T-helper 1 cell (primary cell): ENCODE measurements around the gene LTF.
A peak's percentile ranks its signal among the peaks of the same experiment; 100 is the strongest.
"Not testable (repeated sequence)": the region's sequence is repeated elsewhere in the genome, so short reads cannot be mapped to it uniquely, and the experiment has no call there.

Experiments
- DNase-seq, 5 donors: peaks; one replicate each; pipeline ENCODE4 v3.0.0-alpha.2; 2012 to 2020
- total RNA-seq, 4 donors: gene quantifications; one replicate each; lab custom pipeline; 2026; lab: John Stamatoyannopoulos, UW

LTF gene
- 0 reads per million in 4 donors for total RNA-seq

- DNase-seq: no peak
Measured at GRCh38 chr3:46464326-46465195, at the start of gene LTF. Gene LTF, minus strand, starts transcription at chr3:46464905. Its CDS starts 38 bp downstream, at chr3:46464867.

- DNase-seq: no peak
Measured at GRCh38 chr3:46512191-46512749, 47.6 kb upstream of the LTF start.

DNA sequence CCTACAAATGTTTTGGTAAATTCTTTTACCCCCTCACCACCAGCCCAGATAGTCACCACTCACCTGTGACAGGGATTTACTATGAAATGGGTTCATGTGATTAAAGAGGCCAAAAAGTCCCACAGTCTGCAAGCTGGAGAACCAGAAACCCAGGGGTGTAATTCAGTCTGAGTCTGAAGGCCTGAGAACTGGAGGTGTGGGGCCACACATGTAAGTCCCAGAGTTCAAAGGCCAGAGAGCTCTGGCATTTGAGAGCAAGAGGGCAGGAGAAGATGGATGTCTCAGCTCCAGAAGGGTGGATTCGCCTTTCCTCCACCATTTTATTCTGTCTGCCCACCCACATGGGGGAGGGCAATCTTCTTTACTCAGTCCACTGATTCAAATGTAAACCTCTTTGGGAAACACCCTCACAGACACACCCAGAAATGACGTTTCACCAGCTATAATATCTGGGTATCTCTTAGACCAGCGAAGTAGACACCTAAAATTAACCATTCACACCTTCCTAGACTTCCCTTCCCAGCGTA lies 45.0 kb upstream of the LTF start:
- DNase-seq: no peak

- DNase-seq: no peak
Measured at GRCh38 chr3:46508850-46509591, 44.3 kb upstream of the LTF start.

GRCh38 chr3:46506526-46506925 lies 41.8 kb upstream of the LTF start:
- no peak for DNase-seq

DNA sequence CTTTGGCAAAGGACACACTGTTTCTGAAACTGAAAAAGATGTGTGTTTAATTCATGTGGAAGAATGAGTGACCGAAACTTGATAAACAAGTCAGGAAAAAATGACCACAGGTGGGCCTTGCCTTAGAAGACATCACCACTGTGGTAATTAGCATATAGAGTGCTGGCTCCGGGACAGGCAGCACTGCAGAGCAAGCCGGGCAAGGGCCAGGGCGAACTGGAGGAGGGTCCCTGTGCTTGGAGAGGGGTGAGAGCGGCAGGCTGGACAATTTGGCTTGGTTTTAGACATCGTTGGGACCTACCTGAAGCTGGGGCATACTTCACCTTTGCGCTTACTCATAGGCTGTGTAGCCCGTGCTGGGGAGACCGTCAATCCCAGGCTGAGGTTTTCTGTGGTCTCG lies 41.2 kb upstream of the LTF start:
- DNase-seq: no peak

- peak in 1 of 5 donors; percentile 6 for DNase-seq
Measured at GRCh38 chr3:46504789-46505188, 40.1 kb upstream of the LTF start.

DNA sequence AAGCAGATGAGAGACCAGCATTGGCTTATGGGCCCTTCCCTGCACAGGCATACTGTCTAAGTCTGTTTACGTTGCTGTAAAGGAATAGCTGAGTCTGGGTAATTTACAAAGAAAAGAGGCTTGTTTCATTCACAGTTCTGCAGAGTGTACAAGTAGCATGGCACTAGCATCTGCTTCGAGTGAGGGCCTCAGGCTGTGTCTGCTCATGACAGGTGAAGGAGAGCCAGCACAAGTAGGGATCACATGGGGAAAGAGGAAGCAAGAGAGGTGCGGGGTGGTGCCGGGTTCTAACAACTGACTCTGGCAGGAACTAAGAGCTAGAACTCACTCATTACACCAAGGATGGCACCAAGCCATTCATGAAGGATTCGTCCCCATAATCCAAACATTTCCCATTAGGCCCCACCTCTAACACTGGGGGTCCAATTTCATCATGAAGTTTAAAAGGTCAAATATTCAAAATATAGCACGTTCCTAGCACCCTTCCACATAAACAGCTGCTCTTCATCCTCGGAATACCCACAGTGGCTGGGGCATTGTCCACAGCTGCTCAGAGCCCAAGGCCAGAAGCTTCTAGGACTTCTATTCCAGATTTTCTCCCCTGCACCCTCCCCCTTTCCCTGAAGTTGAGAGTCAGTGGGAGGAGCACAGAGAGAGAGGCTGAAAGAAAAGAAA lies 38.6 kb upstream of the LTF start:
- no peak for DNase-seq

- no peak for DNase-seq
Measured at GRCh38 chr3:46501702-46502101, 37.0 kb upstream of the LTF start.

DNA sequence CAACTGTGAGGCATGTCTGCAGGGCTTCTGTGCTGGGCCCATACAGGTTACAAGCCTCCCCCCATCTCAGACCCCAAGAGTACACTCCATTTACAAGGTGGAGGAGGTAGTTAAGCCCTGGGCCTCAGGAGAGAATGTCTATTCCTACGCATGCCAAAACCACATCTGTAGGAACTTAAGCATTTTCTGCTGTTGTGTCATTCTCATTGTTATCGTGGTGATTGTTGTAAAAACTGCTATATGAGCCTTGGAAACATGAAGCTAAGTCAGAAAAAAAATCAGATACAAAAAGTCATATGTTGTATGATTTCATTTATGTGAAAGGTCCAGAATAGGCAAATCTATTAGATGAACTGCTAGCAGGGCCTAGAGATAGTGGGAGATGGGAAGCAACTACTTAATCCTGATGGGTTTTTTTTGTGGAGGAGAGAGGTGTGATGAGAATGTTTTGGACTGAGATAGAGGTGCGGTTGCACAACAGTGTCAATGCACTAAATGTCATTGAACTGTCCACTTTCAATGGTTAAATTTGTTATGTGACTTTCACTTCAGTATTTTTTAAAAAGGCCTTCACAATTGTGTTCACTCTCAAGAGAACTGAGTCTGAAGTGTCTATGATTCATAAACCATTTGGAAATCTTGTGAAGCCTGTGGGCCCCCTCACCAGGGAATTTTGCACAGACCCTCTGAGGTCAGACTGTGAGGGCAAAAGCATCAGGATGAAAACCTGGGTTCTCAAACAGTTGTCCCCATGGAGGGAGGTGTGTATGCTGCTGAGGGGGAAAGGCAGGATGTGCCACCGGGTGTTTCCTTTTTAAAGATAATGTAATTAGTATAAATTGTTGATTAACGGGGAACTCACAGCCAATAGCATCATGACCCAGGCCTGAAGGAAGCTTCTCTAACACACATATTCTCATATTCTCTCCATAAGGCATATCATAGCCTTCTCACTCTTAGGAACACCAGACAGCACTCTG lies 36.2 kb upstream of the LTF start:
- no peak for DNase-seq

- no peak for DNase-seq
Measured at GRCh38 chr3:46498916-46499519, 34.3 kb upstream of the LTF start.

DNA sequence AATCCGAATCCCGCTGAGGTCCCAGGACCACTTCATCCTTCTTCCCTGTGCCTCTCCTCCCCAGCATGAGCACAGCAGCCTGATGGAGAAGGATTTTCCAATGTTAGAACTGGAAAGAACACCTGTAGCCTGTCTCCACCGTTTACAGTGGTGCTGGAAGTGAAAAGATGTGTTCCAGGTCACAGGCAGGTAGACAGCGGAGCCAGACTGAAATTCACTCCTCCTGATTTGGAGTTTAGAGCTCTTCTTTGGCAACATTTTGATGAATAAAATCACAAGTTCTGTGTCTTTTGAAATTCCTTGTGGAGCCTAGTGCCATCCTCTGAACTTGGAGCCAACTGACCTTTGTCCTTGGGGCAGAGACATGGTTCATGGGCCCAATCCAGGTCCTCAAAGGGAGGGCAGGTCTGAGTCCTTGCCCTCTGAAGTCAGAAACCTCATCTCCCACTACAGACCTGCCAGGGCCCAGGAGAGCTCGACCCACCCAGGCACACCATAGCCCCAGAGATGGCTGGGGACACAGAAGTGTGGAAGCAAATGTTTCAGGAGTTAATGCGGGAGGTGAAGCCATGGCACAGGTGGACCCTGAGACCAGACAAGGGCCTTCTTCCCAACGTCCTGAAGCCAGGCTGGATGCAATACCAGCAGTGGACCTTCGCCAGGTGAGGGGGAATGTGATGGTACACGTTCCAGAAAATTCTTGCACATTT lies 33.0 kb upstream of the LTF start, which contains the start of gene RTP3:
Gene RTP3, plus strand, starts transcription at position 421 of the 710 bp plus-strand sequence. Its CDS starts 87 bp downstream, at position 508.
- DNase-seq: no peak

DNA sequence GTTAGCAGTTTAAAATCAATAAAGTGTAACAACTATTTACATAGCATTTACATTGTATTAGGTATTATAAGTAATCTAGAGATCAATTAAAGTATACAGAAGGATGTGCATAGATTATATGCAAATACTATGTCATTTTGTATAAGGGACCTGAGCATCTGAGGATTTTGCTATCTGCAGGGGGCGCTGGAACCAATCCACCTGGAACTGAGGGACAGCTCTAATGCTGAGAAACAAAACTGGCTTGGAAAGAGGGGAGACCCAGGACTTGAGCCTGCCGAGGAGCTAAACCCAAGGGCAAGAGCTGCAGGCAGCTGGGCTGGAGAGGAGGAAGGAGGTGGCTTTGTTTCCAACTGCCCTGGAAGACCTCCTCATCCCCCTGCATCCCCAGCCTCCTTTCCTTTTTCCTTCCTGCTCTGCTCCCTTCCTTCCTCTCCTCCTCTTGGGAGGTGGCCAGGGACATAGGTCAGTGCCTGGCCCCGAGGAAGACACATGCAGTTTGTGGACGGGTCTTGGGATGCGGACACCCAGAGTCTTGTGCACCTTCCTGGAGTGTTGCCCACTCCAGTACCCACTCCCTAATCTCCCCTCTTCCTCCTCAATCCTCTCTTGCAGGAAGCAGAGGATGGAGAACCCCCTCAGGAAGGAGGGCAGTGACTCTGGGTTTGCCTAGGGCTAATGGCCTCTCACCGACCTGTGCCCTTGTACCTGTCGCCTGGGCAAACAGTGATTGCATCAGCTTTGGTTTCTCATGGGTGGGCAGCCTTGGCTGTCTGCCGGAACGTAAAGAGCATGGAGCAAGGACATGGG lies 32.2 kb upstream of the LTF start:
- DNase-seq: peak in 3 of 5 donors; percentile 27 to 51 (median 40)

DNA sequence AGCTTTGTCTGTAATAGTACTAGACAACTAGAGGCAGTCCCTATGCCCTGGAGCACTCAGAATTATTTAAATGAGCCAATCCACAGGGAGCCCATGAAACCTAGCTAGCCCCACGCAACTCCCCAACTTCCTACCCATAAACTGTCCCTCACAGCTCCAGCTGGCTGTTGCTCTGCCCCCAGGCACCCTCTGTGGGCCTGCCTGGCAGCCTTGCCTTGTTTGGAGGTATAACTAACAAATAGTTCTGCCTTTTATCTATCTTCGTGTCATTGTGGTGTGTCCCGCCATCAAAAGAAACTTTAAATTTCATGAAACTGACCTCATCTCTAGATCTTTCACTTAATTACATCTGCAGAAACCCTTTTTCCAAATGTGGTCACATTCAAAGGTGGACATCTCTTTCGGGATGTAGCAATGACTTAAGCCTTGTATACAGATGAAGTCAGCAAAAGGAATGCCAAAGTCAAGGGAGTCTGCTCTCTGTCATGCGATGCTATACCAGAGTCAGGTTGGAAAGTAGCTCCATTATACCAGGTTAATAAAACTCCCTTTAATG lies 31.3 kb upstream of the LTF start:
- DNase-seq: no peak

DNA sequence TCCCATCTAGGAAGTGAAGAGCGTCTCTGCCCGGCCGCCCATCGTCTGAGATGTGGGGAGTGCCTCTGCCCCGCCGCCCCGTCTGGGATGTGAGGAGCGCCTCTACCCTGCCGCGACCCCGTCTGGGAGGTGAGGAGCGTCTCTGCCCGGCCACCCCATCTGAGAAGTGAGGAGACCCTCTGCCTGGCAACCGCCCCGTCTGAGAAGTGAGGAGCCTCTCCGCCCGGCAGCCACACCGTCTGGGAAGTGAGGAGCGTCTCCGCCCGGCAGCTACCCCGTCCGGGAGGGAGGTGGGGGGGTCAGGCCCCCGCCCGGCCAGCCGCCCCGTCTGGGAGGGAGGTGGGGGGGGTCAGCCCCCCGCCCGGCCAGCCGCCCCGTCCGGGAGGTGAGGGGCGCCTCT lies 29.8 kb upstream of the LTF start:
- not testable (repeated sequence) for DNase-seq

GRCh38 chr3:46492890-46493547 lies 28.3 kb upstream of the LTF start:
- no peak for DNase-seq

DNA sequence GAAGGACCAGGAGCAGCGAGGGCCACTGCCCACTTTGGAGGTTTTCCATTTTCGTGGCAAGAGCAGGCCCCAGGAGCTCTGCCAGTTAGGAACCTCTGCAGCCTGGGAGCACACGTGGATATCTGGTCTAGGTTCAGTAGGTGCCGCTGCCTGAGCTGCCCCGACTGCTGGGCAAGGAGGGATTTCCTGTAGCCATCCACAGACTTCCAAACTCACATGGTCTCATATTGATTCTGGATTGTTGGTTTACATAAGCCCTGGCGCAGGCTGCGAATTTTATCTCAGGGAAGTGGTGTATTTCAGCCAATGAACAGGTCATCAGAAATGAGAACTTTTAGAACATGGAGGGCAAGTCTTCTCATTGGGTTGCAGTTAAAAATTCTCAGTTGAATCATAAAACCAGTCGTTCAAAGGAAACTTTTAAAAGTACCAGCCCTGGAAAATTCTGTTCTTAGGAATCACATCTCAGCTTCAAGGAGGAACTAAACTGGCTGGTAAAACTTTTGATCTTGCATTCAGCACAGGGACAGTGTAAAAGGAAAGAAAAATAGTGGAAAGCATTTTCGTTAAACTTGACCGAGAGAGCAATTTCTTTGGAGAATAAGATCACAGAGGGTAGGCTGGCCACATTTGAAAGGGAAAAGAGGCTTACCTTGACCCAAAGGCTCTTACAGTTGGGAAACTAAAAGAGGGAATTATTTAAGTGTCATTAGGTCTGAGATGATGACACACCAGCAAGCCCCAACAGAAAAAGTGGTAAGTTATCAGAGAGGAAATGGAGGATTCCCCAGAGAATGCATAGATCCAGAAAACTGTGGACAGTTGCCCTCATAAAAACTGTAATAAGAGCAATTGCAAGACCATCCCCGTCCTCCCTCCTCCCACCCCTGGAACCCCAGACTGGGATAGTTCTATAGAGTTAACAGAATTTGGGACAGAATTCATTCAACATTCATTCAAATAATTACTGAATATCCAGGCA lies 26.7 kb upstream of the LTF start:
- no peak for DNase-seq
